NCI-H2227 (cell line): ENCODE data around the gene KCNJ9.
"Not testable (repeated sequence)": the region's sequence is repeated elsewhere in the genome, so short reads cannot be mapped to it uniquely, and the experiment has no call there.

Experiments
- DNase-seq: peaks from one replicate; lab custom pipeline; 2025; ENCODE audit not compliant: unreplicated experiment; lab: John Stamatoyannopoulos, UW

Gene KCNJ9

DNA sequence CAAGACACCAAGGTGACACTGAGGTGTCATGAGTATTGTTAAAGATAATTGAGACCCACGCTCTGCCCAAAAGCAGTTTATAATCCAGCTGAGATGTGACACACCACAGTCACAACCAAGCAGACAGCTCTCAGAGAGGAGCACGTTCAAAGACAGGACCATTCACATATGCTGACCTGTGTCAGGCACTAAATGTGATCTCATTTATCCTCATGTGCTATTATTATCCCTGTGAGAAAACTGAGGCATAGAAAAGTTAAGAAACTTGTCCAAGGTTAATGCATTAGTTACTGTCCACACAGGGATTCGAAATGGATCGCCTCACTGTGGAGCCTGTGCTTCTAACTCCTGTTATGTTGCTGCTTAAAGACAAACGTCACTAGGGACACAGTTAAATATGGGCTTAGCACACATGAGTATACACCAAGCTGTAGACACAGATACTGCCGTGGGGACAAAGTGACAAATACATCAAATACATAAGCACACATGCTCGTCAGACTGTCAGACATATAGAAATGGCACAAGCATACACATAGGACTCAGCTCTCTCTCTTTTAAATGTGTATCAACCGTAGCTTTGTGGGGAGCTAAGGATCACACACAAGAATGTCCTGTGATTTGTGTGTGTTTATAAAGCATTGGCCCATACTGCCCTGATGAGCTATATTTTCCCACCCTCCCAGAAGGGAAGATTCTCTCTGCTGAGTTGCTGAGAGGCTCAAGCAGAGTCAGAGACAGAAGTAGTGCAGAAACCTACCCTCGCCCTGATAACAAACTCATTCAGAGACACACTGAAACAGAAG, 20.6 kb downstream of the KCNJ9 start:
- DNase-seq: no peak

DNA sequence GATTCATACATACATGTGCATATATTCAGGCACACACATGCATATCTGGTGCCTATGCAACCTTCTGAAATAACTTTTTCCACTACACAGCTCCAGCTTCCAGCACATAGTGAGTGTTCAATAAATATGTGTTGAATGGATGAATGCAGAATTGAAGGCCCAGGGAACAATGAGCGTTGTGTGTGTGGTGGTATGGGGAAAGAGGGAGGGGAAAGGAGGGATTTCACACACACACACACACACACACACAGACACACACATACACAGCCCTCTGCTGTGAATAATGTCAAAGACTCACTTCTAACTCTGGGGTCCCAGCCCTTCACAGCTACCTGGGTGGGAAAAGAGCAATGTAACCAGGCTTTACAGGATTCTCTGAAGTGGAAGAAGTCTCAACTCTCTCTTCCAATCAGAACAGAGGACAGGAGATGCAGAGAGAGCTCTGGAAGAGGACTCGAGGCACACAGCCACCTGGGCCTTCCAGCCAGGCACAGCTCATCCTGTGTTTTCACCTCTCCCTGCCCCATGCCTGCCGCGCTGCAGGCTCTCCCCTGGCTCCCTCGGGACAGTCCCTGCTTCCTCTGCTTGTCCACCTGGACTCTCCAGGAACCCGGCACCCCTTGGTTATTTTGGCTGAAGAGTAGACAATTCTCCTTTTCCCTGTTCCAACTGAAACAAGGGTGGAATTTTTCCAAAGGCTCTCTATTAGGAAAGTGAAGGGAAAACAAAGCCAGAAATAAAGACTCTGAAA, 22.5 kb downstream of the KCNJ9 start:
- no peak for DNase-seq

DNA sequence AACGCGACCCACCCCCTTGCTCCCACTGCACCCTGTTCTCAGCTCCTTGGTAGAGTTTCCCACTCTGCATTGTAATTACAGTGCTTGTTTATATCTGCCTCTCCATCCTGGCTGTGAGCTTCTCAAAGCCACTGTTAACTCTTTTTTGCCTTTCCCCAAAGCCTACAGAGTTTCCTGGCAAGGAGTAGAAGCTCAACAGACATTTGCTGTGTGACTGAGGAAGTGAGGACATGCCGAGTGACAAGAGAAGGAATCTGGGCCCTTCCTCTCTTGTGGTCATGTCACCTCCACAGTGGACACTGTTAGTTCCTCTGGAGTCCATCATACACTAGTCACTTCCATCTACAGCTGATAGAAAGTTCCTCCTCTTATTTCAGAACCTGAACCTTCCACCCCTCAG, 23.1 kb downstream of the KCNJ9 start:
- DNase-seq: peak; percentile 15

DNA sequence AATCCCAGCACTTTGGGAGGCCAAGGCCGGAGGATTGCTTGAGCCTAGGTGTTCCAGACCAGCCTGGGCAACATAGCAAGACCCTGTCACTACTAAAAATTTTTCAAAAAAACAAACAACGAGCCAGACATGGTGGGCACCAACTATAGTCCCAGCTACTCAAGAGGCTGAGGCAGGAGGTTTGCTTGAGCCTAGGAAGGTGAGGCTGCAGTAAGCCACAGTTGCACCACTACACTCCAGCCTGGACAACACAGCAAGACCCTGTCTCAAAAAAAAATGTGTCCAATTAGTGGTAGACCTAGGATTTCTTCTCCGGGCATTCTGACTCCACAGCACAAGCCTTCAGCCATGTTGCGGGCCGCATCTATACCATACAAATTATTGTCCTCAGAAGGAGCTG, 23.8 kb downstream of the KCNJ9 start:
- DNase-seq: no peak

DNA sequence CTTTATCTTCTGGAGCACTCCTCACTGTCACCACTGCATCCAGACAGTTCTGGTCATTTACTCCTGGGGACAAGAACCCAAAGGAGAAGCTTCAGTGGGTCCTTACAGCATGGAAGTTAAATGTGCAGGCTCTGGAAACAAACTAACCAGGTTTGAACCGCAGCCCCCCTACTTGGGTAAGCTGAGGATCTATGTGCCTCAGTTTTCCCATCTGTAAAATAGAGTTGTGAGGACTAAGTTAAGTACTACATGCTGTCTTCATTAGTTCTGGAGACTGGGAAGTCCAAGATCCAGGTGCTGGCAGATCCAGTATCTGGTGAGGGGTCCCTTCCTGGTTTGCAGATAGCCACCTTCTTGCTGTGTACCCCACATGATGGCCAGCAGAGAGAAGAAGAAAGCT, 26.2 kb downstream of the KCNJ9 start:
- DNase-seq: no peak

DNA sequence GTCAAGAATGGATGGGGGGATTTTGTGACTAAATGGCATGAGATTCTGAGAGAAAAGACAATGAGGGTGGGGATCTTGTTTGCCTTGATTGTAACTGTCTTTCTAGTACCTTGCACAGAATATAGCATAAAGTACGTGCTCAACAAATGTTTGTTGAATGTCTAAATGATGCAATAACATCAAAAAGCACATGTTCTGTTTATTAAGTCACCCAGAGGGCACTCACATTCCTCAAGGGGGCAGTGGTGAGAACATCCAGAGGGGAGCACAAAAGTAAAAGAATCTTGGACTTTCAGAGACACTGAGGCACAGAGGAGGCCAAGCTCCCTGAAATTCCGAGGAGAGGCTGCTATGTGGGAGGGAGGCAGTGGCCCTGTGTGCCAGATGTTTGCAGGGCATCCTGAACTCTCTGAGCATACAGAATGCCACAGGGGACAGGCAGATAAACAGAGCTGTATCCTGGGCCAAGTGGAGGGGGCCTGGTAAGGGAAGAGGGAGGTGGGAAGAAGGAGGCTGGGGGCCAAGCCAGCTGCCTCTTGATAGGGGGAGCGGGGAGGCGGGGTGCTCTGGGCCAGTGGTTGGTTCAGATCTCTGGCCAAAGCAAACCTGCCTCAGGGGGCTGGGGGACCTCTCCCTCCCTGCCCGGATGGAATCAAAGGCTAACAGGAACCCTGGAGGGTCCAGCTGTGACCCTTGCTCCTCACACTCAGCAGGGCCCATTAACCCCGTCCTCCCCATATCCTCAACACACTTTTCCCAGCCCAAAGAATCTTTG, 27.7 kb downstream of the KCNJ9 start:
- DNase-seq: peak; percentile 34

DNA sequence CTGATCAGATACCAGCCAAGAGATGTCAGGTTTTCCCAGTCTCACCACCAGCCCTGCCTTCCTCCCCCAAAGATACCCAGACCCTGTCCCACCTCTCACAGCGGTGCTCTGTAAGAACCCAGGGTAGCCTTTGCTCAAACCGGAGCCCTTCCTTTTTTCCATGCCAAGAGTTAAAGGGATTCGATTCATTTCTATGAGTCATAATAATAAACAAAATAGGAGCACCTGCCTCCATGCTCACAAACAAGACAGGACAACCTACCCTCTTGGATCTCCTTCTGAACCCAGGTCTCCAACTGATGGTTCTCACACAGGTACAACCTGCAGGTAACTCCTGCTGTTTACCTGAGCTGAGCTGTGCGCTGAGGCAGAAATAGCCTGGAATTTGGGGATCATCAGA, 28.3 kb downstream of the KCNJ9 start:
- DNase-seq: no peak

DNA sequence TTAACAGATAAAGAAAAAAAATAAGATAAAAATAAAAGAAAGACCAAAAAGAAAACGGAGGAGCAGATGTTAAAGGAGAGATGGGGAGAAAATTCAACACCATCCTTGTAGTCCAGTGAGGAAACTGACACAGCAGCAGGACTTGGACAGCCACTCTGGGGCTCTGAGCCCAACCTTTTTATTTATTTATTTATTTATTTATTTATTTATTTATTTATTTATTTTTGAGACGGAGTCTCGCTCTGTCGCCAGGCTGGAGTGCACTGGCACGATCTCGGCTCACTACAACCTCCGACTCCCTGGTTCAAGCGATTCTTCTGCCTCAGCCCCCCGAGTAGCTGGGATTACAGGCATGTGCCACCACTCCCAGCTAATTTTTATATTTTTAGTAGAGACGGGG, 30.1 kb downstream of the KCNJ9 start:
- DNase-seq: not testable (repeated sequence)

DNA sequence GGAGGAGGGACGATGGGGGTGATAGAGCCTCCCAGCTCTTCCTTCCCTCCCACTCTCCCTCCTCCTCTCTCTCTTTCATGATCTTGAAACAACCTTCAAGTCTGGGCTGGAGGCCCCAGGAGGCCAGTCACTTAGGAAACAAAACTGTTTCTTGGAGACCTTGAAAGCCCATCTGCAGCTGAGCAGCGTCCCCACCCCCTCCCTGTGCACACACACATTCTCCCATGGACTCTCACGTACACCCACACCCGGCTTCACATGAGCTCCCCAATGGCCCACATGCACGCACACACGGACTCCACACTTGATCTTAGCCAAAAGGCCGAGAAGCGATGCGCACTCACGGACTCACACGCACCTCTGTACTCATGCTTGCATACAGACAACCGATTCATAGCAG, 31.0 kb downstream of the KCNJ9 start:
- no peak for DNase-seq

DNA sequence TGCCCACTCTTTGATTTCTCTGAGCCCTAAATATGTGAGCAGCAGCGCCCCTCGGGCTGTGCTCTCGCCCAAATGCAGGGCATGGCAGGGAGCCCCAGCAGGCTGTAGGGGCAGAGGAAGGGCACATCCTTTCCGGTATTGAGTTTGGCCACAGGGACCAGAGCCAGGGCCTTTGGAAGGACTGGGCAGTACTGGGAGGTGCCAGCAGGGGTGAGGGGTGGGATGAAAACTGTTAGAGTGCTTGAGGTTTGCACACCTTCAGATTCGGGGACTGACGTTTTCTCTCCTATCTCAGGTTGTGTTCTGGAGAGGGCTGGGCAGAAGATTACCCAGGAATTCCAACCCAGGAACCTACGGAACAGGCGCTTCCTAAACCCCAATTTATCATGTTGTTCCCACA, 32.1 kb downstream of the KCNJ9 start:
- DNase-seq: no peak

DNA sequence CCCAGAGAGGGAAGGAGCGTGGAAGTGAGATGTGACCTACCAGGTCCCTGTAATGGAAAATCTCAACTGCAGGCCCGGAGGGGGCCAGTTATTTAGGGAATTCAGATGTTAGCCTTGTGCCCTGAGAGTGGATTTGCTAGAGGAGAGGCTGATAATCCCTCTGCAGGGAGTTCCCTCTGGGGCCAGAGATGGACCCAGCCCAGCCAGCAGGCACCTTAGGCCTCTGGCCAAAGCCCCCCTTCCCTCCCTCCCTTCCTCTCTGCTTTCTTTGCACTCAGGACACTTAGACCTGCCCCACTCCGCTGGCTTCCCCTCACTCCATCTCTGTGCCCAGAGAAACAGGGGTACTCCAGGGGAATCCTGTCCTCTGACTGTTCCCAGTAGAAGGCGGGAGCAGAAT, 32.7 kb downstream of the KCNJ9 start:
- no peak for DNase-seq

DNA sequence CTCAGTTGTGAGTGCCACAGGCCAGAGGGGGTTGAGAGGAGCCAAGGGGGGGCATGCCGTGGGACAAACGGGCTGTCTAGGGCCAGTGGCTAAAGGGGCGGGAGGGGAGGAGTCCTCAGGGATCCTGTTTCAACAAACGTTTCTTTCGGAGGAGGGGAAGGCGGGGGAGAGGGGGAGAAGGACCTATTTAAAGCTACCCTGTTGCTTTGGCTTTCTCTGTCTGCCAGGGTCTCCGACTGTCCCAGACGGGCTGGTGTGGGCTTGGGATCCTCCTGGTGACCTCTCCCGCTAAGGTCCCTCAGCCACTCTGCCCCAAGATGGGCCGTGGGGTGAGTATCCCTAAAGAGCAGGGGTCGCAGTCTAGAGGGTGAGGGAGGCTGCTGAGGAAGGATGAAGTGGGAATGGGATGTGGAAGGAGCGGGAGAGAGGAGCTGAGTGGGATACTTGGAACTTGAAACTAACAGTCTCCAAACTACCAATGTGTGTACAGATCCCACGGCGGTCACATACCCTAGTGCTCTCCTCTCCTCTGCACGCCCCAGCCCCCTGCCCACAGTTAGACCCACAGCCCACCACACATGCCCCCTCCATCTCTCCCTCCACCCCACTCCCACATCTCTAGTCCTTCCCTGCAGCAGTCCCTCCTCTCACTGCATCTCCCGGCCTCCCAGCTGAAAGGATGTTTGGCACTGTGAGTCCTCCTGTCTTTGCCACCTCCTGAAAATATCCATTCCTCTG, 34.4 kb downstream of the KCNJ9 start, which contains the start of gene ATP1A2:
Gene ATP1A2 (plus strand): TSS at position 215 of the 738 bp plus-strand sequence. CDS start 103 bp downstream, at position 318.
- DNase-seq: no peak

DNA sequence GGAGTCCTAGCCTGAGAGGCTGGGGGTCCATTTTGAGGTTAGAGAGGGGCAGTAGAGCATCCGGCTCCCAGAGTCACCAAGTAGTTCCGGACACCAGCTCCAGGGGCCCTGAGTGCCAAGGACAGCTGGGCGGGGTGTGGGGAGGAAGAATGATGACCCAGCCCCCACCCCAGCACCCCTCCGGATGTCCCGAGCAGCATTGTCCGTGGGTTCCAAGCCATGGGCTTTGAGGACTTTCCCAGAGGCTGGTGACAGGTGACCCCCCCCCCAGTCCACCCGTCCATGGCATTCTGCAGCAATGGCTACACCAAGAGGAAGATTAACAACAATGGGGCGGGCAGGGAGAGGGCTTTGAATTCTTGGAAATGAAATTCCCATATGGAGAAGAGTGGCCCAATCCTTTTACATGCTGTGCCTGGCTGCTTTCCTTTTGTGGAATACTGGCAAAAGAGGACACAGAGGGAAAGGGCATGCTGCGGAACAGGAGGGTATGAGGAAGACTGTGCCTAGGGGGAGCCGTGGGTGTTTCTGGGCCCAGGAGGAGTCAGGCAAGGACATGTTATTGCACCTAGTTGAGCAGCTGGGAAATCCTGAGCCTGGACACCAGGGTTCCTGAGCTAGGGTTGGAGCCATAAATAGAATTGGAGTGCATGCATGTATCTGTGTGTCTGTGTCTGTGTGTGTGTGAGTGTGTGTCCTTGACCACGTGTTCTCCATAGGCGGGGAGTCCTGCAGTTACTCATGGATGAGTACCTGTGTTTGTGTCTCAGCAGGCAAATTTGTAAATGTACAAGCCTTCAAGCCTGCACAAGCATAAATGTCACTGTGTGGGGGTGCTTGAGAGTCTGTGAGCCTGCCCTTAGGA, 35.2 kb downstream of the KCNJ9 start:
- peak; percentile 15 for DNase-seq

DNA sequence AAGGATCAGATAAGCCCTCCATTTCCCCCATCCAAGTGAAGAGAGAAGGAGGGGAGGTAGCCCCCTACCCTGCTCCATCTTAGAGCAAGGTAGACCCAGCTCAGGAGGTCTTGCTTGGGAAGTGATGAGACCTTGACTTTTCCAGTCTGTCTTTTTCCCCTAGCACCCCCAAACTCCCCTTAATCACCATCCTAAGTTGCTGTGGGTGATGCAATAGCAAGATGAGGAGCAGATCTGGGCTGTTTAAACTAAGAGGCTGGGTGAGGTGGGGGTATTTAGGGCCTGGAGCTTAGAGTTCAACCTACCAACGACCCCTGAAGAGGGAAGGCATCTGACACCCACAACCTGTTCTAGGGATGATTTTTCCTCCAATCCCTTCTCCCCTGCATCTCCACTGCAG, 36.0 kb downstream of the KCNJ9 start:
- no peak for DNase-seq

DNA sequence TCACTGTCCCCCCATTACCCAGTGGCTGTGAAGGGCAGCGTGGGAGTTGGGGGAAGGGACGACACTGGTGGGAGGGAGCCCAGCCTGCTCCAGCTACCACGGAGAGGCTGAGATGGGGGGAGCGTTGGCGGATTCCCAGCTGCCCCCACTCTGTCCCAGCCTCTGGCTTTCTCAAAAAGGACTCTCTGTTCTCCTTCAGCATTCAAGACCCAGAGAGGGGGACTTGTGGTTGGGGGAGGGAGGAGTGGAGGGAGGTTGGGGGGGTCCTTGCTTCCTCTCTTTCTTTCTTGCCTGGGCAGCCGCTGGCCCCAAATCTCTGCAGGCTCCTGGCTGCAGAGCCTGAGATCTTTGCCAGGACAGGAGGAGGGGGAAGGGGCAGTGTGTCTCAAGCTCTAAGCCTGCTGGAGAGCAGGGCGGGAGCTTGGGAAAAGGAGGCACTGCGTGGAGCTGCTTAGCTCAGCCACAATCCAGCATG, 36.4 kb downstream of the KCNJ9 start:
- peak; percentile 13 for DNase-seq

DNA sequence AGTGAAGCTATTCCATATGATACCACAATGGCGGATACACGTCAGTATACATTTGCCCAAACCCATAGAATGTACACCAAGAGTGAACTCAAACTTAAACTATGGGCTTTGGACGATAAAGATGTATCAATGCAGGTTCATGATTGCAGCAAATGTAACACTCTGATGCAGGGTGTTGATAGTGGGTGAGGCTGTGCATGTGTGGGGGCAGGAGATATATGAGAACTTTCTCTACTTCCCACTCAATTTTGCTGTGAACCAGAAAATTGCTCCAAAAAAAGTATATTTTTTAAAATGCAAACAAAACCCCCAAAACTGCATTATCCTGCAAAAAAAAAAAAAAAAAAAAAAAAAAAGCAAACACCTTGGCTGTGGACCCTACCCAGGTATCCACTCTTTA, 37.6 kb downstream of the KCNJ9 start:
- no peak for DNase-seq

DNA sequence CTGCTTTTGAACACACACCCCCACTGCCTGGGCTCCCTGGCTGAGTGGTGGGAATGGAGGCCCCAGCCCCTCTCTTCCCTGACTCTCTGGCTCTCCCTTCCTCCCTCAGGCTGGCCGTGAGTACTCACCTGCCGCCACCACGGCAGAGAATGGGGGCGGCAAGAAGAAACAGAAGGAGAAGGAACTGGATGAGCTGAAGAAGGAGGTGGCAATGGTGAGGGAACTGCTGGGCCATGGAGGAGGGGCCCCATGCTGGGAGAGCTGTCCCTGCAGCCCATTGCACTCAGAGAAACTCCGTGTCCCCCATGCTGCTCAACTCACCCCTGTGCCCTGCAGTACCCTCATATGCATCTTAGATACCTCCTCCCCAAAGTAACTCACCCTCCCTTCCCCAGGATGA, 39.5 kb downstream of the KCNJ9 start:
- DNase-seq: no peak

DNA sequence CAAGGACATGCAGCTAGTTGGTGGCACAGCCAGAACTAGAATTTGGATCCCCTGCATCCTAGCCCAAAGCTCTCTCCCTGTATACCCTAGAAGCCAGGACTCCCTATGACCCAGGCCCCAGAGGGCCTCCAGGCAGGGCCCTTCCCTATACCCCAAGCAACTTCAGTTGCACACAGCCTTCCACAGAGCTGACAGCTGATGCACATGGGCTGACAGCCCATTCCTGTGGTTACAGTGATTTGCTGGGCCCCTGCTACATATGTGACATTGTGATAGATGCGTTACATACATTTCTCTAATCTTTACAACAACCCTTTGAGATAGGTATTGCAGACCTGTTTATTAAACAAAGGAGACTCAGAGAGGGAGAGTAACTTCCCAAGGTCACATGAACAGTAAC, 40.0 kb downstream of the KCNJ9 start:
- no peak for DNase-seq

DNA sequence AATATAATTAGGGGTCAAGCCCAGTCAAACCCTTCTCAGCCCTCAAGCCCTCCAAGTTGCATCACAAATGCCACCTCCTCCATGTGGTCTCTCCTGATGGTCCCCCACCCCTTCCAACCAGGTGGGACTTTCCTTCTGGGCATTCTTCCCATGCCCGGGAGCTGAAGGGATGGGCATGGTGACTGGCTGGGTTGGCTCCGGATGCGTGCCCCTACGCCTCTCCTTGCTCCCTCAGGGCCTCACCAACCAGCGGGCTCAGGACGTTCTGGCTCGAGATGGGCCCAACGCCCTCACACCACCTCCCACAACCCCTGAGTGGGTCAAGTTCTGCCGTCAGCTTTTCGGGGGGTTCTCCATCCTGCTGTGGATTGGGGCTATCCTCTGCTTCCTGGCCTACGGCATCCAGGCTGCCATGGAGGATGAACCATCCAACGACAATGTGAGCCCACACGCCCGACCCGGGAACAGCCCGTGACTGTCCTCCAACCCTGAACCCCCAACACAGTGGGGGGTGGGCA, 41.7 kb downstream of the KCNJ9 start:
- DNase-seq: no peak

DNA sequence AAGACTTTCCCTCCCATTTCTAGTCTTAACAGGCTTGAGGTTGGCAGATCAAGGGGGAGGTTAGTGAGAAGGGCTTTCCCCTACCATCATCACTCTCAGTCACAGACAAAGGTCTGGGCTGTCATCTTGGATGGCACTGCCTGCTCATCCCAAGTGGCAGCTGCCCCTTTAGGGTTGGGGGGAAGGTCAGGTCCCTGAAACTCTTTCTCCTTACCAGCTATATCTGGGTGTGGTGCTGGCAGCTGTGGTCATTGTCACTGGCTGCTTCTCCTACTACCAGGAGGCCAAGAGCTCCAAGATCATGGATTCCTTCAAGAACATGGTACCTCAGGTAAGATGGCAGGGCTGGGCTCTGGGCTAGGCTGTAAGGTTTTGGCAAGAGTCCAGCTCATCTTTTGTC, 42.4 kb downstream of the KCNJ9 start:
- DNase-seq: no peak
